GM12873 (cell line): ENCODE measurements around the gene MYADML2.

Source experiments
- CTCF ChIP-seq: IDR thresholded peaks from 2 replicates; pipeline ENCODE4 v1.5.1; 2012; ENCODE audit warnings: low read depth, mild to moderate bottlenecking, moderate library complexity, low read length, control low read depth; ENCODE audit not compliant: insufficient read depth; ENCODE audit errors: missing control alignments

Gene MYADML2

GRCh38 chr17:81947189-81947588 is at the start of gene MYADML2:
Gene MYADML2 (minus strand): TSS chr17:81947233. CDS start chr17:81941741, 5,492 bp downstream.
- no peak for TF ChIP-seq CTCF

- no peak for TF ChIP-seq CTCF
Measured at GRCh38 chr17:81996232-81996756, 49.3 kb upstream of the MYADML2 start.

- TF ChIP-seq CTCF: no peak
Measured at GRCh38 chr17:81995463-81996231, 48.6 kb upstream of the MYADML2 start.

- TF ChIP-seq CTCF: no peak
Measured at GRCh38 chr17:81994593-81995462, 47.8 kb upstream of the MYADML2 start.

- TF ChIP-seq CTCF: no peak
Measured at GRCh38 chr17:81993729-81994592, 46.9 kb upstream of the MYADML2 start.

GRCh38 chr17:81992306-81993102 is 45.5 kb upstream of the MYADML2 start:
- TF ChIP-seq CTCF: no peak
